GM18519 (cell line): ENCODE results near the gene COMMD6.
A peak's percentile ranks its signal among the peaks of the same experiment; 100 is the strongest.

Source experiments
- ATAC-seq: cut with Tn5 transposase; IDR thresholded peaks from one replicate; pipeline ENCODE4 v1.9.1; 2021; ENCODE audit warnings: mild to moderate bottlenecking, moderate library complexity; ENCODE audit not compliant: unreplicated experiment, low FRiP score

The COMMD6 gene

GRCh38 chr13:75533861-75534260 lies 3.8 kb downstream of the COMMD6 start:
- ATAC-seq = no peak

- no peak for ATAC-seq
These were observed 7.1 kb downstream of the COMMD6 start for GRCh38 chr13:75530549-75530961.

- no peak for ATAC-seq
These were observed 15.7 kb downstream of the COMMD6 start for GRCh38 chr13:75521956-75522355.

GRCh38 chr13:75518439-75519088 lies 19.1 kb downstream of the COMMD6 start:
- ATAC-seq = no peak

- peak; percentile 36 for ATAC-seq
These were observed 23.3 kb downstream of the COMMD6 start for GRCh38 chr13:75514080-75514995.

GRCh38 chr13:75513271-75513670 lies 24.4 kb downstream of the COMMD6 start:
- no peak for ATAC-seq

GRCh38 chr13:75512253-75512652 lies 25.4 kb downstream of the COMMD6 start:
- peak; percentile 88 for ATAC-seq

GRCh38 chr13:75511051-75511625 lies 26.5 kb downstream of the COMMD6 start:
- ATAC-seq = no peak

GRCh38 chr13:75508002-75508548 lies 29.6 kb downstream of the COMMD6 start:
- ATAC-seq = no peak

GRCh38 chr13:75507027-75508001 lies 30.3 kb downstream of the COMMD6 start:
- no peak for ATAC-seq

- ATAC-seq = no peak
These were observed 31.6 kb downstream of the COMMD6 start for GRCh38 chr13:75506018-75506417.

GRCh38 chr13:75505327-75505726 lies 32.3 kb downstream of the COMMD6 start:
- no peak for ATAC-seq

- no peak for ATAC-seq
These were observed 41.7 kb downstream of the COMMD6 start for GRCh38 chr13:75495938-75496337.

GRCh38 chr13:75494491-75494890 lies 43.1 kb downstream of the COMMD6 start:
- ATAC-seq = no peak

- no peak for ATAC-seq
These were observed 44.5 kb downstream of the COMMD6 start for GRCh38 chr13:75493156-75493555.

GRCh38 chr13:75492389-75492788 lies 45.3 kb downstream of the COMMD6 start:
- no peak for ATAC-seq

GRCh38 chr13:75491376-75491775 lies 46.3 kb downstream of the COMMD6 start:
- ATAC-seq = no peak

GRCh38 chr13:75489502-75490263 lies 48.0 kb downstream of the COMMD6 start:
- ATAC-seq = peak; percentile 82
